ENCODE measurements around the gene HSPA1A.
"Not testable (repeated sequence)": the region's sequence is repeated elsewhere in the genome, so short reads cannot be mapped to it uniquely, and the experiment has no call there.

Gene HSPA1A

GRCh38 chr6:31862344-31863235 lies 47.2 kb downstream of the HSPA1A start, which contains the start of gene NEU1:
Gene NEU1 (minus strand): TSS chr6:31862821. CDS start chr6:31862776, 45 bp downstream.
- in situ Hi-C loops (cut with MboI; ENCODE audit: low sequenced_read_pairs), result no loop called here

GRCh38 chr6:31864123-31864562 lies 48.8 kb downstream of the HSPA1A start:
- in situ Hi-C loops (cut with MboI; ENCODE audit: low sequenced_read_pairs), result not testable (repeated sequence)

DNA sequence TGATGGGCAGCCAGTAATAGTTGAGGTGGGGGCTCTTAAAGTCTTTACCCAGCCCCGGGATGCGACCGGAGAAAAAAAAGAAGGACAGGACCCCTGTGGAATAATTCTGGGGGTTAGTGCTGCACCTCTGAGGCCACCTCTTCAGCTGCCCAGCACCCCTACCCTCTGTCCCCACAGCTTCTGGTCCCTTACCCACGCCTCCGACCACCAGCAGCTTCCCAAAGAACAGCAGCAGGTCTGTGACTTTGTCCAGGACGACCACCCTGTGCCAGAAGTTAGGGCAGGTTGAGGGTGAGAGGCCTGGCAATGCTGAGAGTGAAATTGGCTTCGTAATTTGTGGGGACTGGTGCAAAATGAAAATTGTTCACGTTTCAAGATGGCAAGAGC lies 49.5 kb downstream of the HSPA1A start:
- in situ Hi-C loops (cut with MboI; ENCODE audit: low sequenced_read_pairs), result no loop called here

- in situ Hi-C loops (cut with MboI; ENCODE audit: low sequenced_read_pairs), result no loop called here
These were observed 50.1 kb downstream of the HSPA1A start for GRCh38 chr6:31865205-31866118.

All from hTERT RPE-1 (cell line).